Large intestine (tissue), 3 donors: Measurements from ENCODE around the gene LILRB3. TPM values are rescaled to one million over a fixed set of nuclear protein-coding genes. Genes with fewer than 3 reads are reported as not detected.
"Not testable (repeated sequence)": the region's sequence is repeated elsewhere in the genome, so short reads cannot be mapped to it uniquely, and the experiment has no call there.

Source experiments
- DNase-seq, 2 donors: peaks; one replicate each; pipeline versions ENCODE4 v3.0.0 to v3.0.0-alpha.2; 2013
- H3K27ac ChIP-seq: one replicate; pipeline ENCODE4 v1.5.1; 2013; ENCODE audit warnings: low read length
- H3K27me3 ChIP-seq: 2 replicates; pipeline ENCODE4 v1.6.1; 2013; ENCODE audit warnings: low read length; ENCODE audit not compliant: control insufficient read depth, insufficient read depth
- H3K36me3 ChIP-seq: 2 replicates; pipeline ENCODE4 v1.6.1; 2013; ENCODE audit warnings: low read length; ENCODE audit not compliant: control insufficient read depth, insufficient read depth
- H3K4me1 ChIP-seq: one replicate; pipeline ENCODE4 v1.6.1; 2013; ENCODE audit warnings: low read length; ENCODE audit not compliant: control insufficient read depth, insufficient read depth
- H3K4me3 ChIP-seq: one replicate; pipeline ENCODE4 v1.5.1; 2013; ENCODE audit warnings: low read length
- H3K9me3 ChIP-seq: one replicate; pipeline ENCODE4 v1.6.1; 2013; ENCODE audit warnings: mild to moderate bottlenecking, low read depth, low read length, moderate library complexity; ENCODE audit not compliant: control insufficient read depth
- WGBS: methylation state at CpG from one replicate; pipeline ENCODE4 v1.1.5; 2013; ENCODE audit warnings: low lambda C conversion rate; ENCODE audit not compliant: insufficient coverage; 5-methylcytosine and 5-hydroxymethylcytosine counted together
- polyA plus RNA-seq: library from polyadenylated mRNA; unstranded; fragments of 120-200 nt; gene quantifications from one replicate; pipeline ENCODE4 v1.2.1, GENCODE V29; 2013

Gene LILRB3
- polyA plus RNA-seq, 1 donor, result 2.9 TPM

DNA sequence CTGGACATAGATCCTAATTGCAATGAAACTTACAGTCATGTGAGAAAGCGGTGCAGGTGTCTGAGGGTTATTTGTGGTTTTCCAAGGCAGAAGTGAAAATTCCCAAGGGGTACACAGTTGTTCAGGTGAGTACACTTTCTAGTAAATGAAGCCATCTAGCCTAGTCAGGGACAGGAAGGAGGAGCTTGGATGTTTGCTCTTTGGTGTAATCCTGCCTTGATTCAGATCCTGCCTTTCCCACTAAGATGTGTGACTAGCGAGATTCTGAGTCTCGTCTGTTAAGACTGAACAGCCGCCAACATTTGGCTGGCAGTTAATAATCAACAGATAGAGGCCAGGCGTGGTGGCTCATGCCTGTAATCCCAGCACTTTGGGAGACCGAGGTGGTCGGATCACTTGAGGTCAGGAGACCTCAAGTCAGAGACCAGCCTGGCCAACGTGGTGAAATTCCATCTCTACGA lies 19.6 kb downstream of the LILRB3 start:
- Histone ChIP-seq H3K36me3 (peaks cover 66% of the 10 kb centered on the region), H3K4me3 (no peak overlapping the region), H3K27ac (no peak overlapping the region), H3K9me3 (no peaks in the 10 kb centered on the region), H3K4me1 (peaks cover 40% of the 10 kb centered on the region), H3K27me3 (no peaks in the 10 kb centered on the region)
- peak in 1 of 2 donors; percentile 32 for DNase-seq
- no CpG with 5 or more reads among the region's 9 CpGs for WGBS

GRCh38 chr19:54201980-54202379 lies 20.8 kb downstream of the LILRB3 start:
- no peaks in the 10 kb centered on the region for H3K9me3 ChIP-seq
- no peaks in the 10 kb centered on the region for H3K27me3 ChIP-seq
- H3K4me1 ChIP-seq, result peaks cover 31% of the 10 kb centered on the region
- WGBS, result no CpG with 5 or more reads among the region's 13 CpGs
- no peak for DNase-seq
- peak overlapping the region; percentile 64 for H3K4me3 ChIP-seq
- peaks cover 58% of the 10 kb centered on the region for H3K36me3 ChIP-seq
- H3K27ac ChIP-seq, result no peak overlapping the region

GRCh38 chr19:54201172-54201701 lies 21.6 kb downstream of the LILRB3 start:
- WGBS, result no CpG with 5 or more reads among the region's 28 CpGs

GRCh38 chr19:54199401-54199800 lies 23.4 kb downstream of the LILRB3 start:
- no peak for DNase-seq
- H3K27ac ChIP-seq, result no peak overlapping the region
- no peak overlapping the region for H3K4me3 ChIP-seq
- H3K36me3 ChIP-seq, result peaks cover 45% of the 10 kb centered on the region
- peaks cover 26% of the 10 kb centered on the region for H3K4me1 ChIP-seq
- WGBS, result 97% methylated on average over 6 of the region's 16 CpGs
- H3K9me3 ChIP-seq, result no peaks in the 10 kb centered on the region
- H3K27me3 ChIP-seq, result no peaks in the 10 kb centered on the region

More at GRCh38 chr19:54201172-54201701, 21.6 kb downstream of the LILRB3 start:
- Histone ChIP-seq H3K9me3 (no peaks in the 10 kb centered on the region), H3K27me3 (no peaks in the 10 kb centered on the region), H3K4me3 (peak overlapping the region; percentile 64), H3K4me1 (peaks cover 31% of the 10 kb centered on the region), H3K36me3 (peaks cover 50% of the 10 kb centered on the region), H3K27ac (peak overlapping the region; percentile 88)
- no peak for DNase-seq

GRCh38 chr19:54197121-54197520 lies 25.7 kb downstream of the LILRB3 start:
- no peaks in the 10 kb centered on the region for H3K9me3 ChIP-seq
- no peak for DNase-seq
- no CpG with 5 or more reads among the region's 3 CpGs for WGBS
- H3K27ac ChIP-seq, result no peak overlapping the region
- peaks cover 46% of the 10 kb centered on the region for H3K36me3 ChIP-seq
- H3K4me3 ChIP-seq, result no peak overlapping the region
- H3K27me3 ChIP-seq, result no peaks in the 10 kb centered on the region
- H3K4me1 ChIP-seq, result peaks cover 15% of the 10 kb centered on the region

DNA sequence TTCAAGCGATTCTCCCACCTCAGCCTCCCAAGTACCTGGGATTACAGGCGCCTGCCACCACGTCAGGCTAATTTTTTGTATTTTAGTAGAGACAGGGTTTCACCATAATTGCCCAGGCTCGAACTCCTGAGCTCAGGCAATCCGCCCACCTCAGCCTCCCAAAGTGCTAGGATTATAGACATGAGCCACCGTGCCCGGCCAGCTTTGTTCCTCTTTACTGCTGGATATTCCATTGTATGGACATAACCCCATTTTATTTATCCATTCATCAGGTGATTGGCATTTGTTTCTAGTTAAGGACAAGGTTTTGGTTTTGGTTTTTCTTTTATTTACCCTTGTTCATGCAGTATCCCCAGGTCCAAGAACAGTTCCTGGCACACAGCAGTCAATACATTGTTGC lies 26.3 kb downstream of the LILRB3 start:
- DNase-seq, result no peak
- no peak overlapping the region for H3K4me3 ChIP-seq
- no peak overlapping the region for H3K27ac ChIP-seq
- H3K27me3 ChIP-seq, result no peaks in the 10 kb centered on the region
- no peaks in the 10 kb centered on the region for H3K9me3 ChIP-seq
- peaks cover 15% of the 10 kb centered on the region for H3K4me1 ChIP-seq
- no CpG with 5 or more reads among the region's 7 CpGs for WGBS
- peaks cover 43% of the 10 kb centered on the region for H3K36me3 ChIP-seq

DNA sequence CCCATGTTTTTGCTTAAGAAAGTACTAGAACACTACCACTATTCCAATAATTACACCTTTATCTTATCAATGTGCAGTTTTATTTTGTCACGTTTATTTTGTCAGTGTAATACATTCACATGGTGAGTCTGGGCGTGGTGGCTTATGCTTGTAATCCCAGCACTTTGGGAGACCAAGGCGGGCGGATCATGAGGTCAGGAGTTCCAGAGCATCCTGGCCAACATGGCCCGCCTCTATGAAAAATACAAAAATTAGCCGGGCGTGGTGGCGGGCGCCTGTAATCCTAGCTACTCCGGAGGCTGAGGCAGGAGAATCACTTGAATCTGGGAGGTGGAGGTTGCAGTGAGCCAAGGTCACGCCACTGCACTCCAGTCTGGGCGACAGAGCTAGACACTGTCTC lies 28.3 kb downstream of the LILRB3 start:
- H3K4me3 ChIP-seq, H3K9me3 ChIP-seq, DNase-seq, H3K27ac ChIP-seq, H3K27me3 ChIP-seq: not testable (repeated sequence)
- WGBS, result 80% methylated on average over 1 of the region's 12 CpGs
- peaks cover 41% of the 10 kb centered on the region for H3K36me3 ChIP-seq
- peaks cover 16% of the 10 kb centered on the region for H3K4me1 ChIP-seq

- no peak for DNase-seq
- WGBS, result 100% methylated on average over 1 of the region's 11 CpGs
- peaks cover 20% of the 10 kb centered on the region for H3K4me1 ChIP-seq
- no peak overlapping the region for H3K27ac ChIP-seq
- peaks cover 41% of the 10 kb centered on the region for H3K36me3 ChIP-seq
- no peaks in the 10 kb centered on the region for H3K9me3 ChIP-seq
- no peaks in the 10 kb centered on the region for H3K27me3 ChIP-seq
- H3K4me3 ChIP-seq, result no peak overlapping the region
These were observed 29.8 kb downstream of the LILRB3 start for GRCh38 chr19:54193011-54193410.

DNA sequence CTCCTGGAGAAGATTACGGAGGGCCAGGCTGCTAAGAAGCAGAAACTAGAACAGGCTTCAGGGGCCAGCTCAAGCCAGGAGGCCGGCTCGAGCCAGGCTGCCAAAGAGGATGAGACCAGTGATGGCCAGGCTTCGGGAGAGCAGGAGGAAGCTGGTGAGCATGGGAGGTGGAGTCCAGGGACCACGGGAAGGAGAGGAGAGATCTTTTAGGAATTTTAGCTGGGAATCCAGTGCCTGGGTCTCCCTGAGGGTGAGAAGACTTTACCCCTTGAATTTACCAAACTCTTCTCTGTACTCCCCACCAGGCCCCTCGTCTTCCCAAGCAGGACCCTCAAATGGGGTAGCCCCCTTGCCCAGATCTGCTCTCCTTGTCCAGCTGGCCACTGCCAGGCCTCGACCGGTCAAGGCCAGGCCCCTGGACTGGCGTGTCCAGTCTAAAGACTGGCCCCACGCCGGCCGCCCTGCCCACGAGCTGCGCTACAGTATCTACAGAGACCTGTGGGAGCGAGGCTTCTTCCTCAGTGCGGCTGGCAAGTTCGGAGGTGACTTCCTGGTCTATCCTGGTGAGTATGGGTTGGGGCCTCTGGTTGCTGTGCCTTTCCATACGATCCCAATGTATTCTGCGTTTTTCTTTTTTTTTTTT lies 30.9 kb downstream of the LILRB3 start:
- DNase-seq, result no peak
- WGBS, result 80% methylated on average over 1 of the region's 19 CpGs
- Histone ChIP-seq H3K9me3 (no peaks in the 10 kb centered on the region), H3K27ac (peak overlapping the region; percentile 98), H3K4me1 (peaks cover 27% of the 10 kb centered on the region), H3K4me3 (peak overlapping the region; percentile 75), H3K27me3 (no peaks in the 10 kb centered on the region), H3K36me3 (peaks cover 37% of the 10 kb centered on the region)

DNA sequence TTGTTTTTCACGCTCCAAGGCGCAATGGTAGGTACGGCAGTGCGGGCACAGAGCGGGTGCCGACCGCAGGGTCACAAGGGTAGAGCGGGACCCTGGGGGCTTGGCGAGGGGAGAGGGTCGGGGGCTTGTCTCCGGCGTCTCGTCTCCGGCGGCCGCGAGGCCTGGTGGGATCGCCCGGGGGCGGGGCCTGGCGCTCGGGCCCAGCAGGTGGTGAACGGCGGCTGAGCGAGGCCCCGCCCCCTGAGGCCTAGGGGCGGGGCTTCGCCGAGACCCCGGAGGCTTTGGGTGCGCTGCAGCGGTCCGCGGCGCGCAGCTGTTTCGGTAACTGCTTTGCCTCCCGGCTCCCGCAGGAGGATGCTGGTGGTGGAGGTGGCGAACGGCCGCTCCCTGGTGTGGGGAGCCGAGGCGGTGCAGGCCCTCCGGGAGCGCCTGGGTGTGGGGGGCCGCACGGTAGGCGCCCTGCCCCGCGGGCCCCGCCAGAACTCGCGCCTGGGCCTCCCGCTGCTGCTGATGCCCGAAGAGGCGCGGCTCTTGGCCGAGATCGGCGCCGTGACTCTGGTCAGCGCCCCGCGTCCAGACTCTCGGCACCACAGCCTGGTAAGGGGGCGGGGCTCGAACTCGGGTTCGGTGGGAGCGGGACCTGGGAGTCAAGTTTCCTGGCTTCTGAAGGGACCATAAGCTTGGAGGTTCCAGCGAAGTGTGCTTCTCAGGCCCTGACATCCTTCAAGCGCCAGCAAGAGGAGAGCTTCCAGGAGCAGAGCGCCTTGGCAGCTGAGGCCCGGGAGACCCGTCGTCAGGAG lies 31.6 kb downstream of the LILRB3 start, which contains the start of gene TSEN34:
Gene TSEN34, plus strand, starts transcription at position 298 of the 800 bp plus-strand sequence. Its CDS starts 57 bp downstream, at position 355.
- no peaks in the 10 kb centered on the region for H3K9me3 ChIP-seq
- WGBS, result no CpG with 5 or more reads among the region's 77 CpGs
- peak within 1 kb of the TSS; percentile 98 for H3K27ac ChIP-seq
- H3K36me3 ChIP-seq, result peaks cover 39% of the 10 kb centered on the region
- DNase-seq, result peak in 1 of 2 donors; percentile 87
- H3K4me3 ChIP-seq, result peak within 1 kb of the TSS; percentile 75
- H3K27me3 ChIP-seq, result no peaks in the 10 kb centered on the region
- H3K4me1 ChIP-seq, result peaks cover 35% of the 10 kb centered on the region
